Kidney (tissue), 14 donors: ENCODE measurements around the gene PTTG1. TPM values are rescaled to one million over a fixed set of nuclear protein-coding genes. Genes with fewer than 3 reads are reported as not detected.

Source experiments
- DNase-seq, 5 donors: peaks; one replicate each; pipeline ENCODE4 v3.0.0-alpha.2; 2013 to 2020
- FAIRE-seq: peaks from 2 replicates; lab custom pipeline; 2012; peaks lifted over from hg19 to GRCh38; lab: Jason Lieb, UNC
- H3K27ac ChIP-seq, 2 donors: one replicate each; pipeline ENCODE4 v1.7.0; 2013; ENCODE audit warnings: low read depth in 2 of 2, low read length in 2 of 2, inconsistent platforms in 1 of 2
- H3K27me3 ChIP-seq: one replicate; pipeline ENCODE4 v1.7.1; 2013; ENCODE audit warnings: low read length, inconsistent platforms; ENCODE audit not compliant: control insufficient read depth, insufficient read depth
- H3K36me3 ChIP-seq, 3 donors: one replicate each; pipeline versions ENCODE4 v1.7.0 to v1.7.1; 2013; ENCODE audit warnings: low read length in 3 of 3, control low read depth in 1 of 3, inconsistent platforms in 1 of 3; ENCODE audit not compliant: insufficient read depth in 3 of 3, control insufficient read depth in 2 of 3
- H3K4me1 ChIP-seq, 3 donors: one replicate each; pipeline versions ENCODE4 v1.7.0 to v1.7.1; 2013; ENCODE audit warnings: low read length in 3 of 3, inconsistent platforms in 1 of 3, low read depth in 1 of 3; ENCODE audit not compliant: control insufficient read depth in 2 of 3, insufficient read depth in 2 of 3
- H3K4me3 ChIP-seq, 3 donors: one replicate each; pipeline versions ENCODE4 v1.7.0 to v1.8.1; 2013; ENCODE audit warnings: low read length in 3 of 3, control low read depth in 1 of 3, inconsistent platforms in 1 of 3
- H3K9ac ChIP-seq, 3 donors: one replicate each; pipeline versions ENCODE4 v1.7.0 to v1.7.1; 2013; ENCODE audit warnings: low read length in 3 of 3, control low read depth in 1 of 3, inconsistent platforms in 1 of 3
- H3K9me3 ChIP-seq, 3 donors: one replicate each; pipeline versions ENCODE4 v1.7.0 to v1.7.1; 2013; ENCODE audit warnings: low read length in 3 of 3, control low read depth in 1 of 3, inconsistent platforms in 1 of 3; ENCODE audit not compliant: control insufficient read depth in 2 of 3, insufficient read depth in 1 of 3
- intact Hi-C: fragments of 100-400 bp; cut with DNase I; formaldehyde crosslinking; loops from one replicate; pipeline ENCODE4 v1.11.1; 2022
- polyA plus RNA-seq: library from polyadenylated mRNA; stranded (reverse); fragments of 350-450 nt; fragmentation: Illumina TruSeq; extraction: RNeasy Lipid Tissue Mini Kit (QIAGEN cat#74804); gene quantifications from one replicate; pipeline ENCODE4 v1.2.3, GENCODE V29; 2014; ENCODE audit warnings: low read depth, low replicate concordance; ENCODE audit not compliant: insufficient read depth
- total RNA-seq: library from RNA; stranded (reverse); fragmentation: NEBNext Ultra II Directional; extraction: Animal tissue kit (Norgen Biotek cat#: 25700); gene quantifications from one replicate; pipeline ENCODE4 v1.2.1, GENCODE V29; 2021
- TF ChIP-seq, protein P1 (sequence below): IDR thresholded peaks from 3 replicates; pipeline ENCODE4 v1.5.1; 2012; ENCODE audit warnings: mild to moderate bottlenecking, moderate library complexity, borderline replicate concordance; ENCODE audit not compliant: insufficient read depth; ENCODE audit errors: extremely low read depth
- donor health status: control.
- donor health status: control.
- donor health status: control.
- donor health status: control.
- donor health status: control.
- donor health status: DM: yes; HTN: yes; CAD: no.
- donor health status: Normal renal cell carcinoma (clear cell type).

Gene PTTG1
- total and polyA plus RNA-seq, 2 donors from 2014 or later: 2.5 to 4.4 TPM

- Histone ChIP-seq H3K27ac (no peak overlapping the region), H3K4me3 (no peak overlapping the region), H3K9me3 (no peaks in the 10 kb centered on the region), H3K36me3 (no peaks in the 10 kb centered on the region), H3K27me3 (no peaks in the 10 kb centered on the region), H3K9ac (no peak overlapping the region), H3K4me1 (no peaks in the 10 kb centered on the region)
- intact Hi-C loops: loop anchor here (10.0 kb wide), 1 partner anchor 59 kb away; no protein-coding TSS in a partner anchor
- FAIRE-seq: no peak
- TF ChIP-seq, protein P1, sequence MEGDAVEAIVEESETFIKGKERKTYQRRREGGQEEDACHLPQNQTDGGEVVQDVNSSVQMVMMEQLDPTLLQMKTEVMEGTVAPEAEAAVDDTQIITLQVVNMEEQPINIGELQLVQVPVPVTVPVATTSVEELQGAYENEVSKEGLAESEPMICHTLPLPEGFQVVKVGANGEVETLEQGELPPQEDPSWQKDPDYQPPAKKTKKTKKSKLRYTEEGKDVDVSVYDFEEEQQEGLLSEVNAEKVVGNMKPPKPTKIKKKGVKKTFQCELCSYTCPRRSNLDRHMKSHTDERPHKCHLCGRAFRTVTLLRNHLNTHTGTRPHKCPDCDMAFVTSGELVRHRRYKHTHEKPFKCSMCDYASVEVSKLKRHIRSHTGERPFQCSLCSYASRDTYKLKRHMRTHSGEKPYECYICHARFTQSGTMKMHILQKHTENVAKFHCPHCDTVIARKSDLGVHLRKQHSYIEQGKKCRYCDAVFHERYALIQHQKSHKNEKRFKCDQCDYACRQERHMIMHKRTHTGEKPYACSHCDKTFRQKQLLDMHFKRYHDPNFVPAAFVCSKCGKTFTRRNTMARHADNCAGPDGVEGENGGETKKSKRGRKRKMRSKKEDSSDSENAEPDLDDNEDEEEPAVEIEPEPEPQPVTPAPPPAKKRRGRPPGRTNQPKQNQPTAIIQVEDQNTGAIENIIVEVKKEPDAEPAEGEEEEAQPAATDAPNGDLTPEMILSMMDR: no peak
- no peak for DNase-seq
Observed at GRCh38 chr5:160445751-160446150, 24.1 kb downstream of the PTTG1 start.

DNA sequence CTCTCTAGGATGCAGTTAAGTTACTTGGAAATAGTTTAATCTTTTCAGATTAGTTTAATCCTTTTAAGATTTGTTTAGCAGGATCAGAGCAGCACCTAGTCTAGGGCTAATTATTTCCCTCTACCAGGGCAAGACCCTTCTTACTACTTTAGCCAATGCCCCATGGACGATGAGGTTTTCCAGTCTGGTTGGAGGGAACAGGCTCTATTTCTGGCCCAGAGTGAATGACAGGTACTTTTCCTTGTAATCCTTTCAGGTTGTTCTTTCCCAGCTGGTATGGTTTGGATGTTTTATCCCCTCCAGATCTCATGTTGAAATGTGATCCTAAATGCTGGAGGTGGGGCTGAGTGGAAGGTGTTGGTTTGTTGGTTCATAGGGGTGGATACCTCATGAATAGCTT lies 27.2 kb downstream of the PTTG1 start:
- H3K4me3 ChIP-seq: no peak overlapping the region
- H3K27me3 ChIP-seq: no peaks in the 10 kb centered on the region
- no peaks in the 10 kb centered on the region for H3K36me3 ChIP-seq
- FAIRE-seq (no peak), DNase-seq (no peak)
- intact Hi-C loops: loop anchor here (10.0 kb wide), 1 partner anchor 56 kb away; no protein-coding TSS in a partner anchor
- no peaks in the 10 kb centered on the region for H3K9me3 ChIP-seq
- no peak overlapping the region for H3K27ac ChIP-seq
- no peaks in the 10 kb centered on the region for H3K4me1 ChIP-seq
- TF ChIP-seq, protein P1: no peak
- H3K9ac ChIP-seq: no peak overlapping the region

DNA sequence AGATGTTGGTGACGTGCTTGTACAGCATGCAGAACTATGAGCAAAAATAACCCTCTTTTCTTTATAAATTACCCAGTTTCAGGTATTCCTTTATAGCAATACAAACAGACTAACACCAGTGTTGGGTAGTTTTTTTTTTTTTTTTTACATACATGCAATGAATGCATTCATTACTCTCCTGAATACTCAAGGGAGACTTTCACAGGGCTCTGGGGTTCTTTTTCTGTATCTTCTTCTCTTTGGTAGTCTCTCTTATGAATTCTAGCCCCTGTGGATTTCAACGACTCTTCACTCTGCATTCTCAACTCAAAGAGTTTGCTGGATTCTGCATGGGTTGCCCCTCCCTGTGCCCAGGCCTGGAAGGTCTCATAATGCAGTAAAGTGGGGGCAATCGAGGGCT lies 27.8 kb downstream of the PTTG1 start:
- no peak for DNase-seq
- TF ChIP-seq, protein P1: no peak
- Histone ChIP-seq H3K27ac (no peak overlapping the region), H3K27me3 (no peaks in the 10 kb centered on the region), H3K9me3 (no peaks in the 10 kb centered on the region), H3K4me3 (no peak overlapping the region), H3K9ac (no peak overlapping the region), H3K36me3 (no peaks in the 10 kb centered on the region), H3K4me1 (no peaks in the 10 kb centered on the region)
- no peak for FAIRE-seq
- intact Hi-C loops: loop anchor here (10.0 kb wide), 1 partner anchor 55 kb away; no protein-coding TSS in a partner anchor
